GM23248 (cell line): ENCODE data around the gene PGBD1.

Experiments used
- EZH2 ChIP-seq: fragments of 200-600 bp; sonication (generic); IDR thresholded peaks from 2 replicates; pipeline ENCODE4 v1.6.1; 2018; ENCODE audit warnings: antibody characterized with exemption, mild to moderate bottlenecking; ENCODE audit not compliant: insufficient read depth, poor library complexity, severe bottlenecking
- EZH2phosphoT487 ChIP-seq: fragments of 200-600 bp; sonication (generic); IDR thresholded peaks from 2 replicates; pipeline ENCODE4 v1.6.1; 2018; ENCODE audit warnings: antibody characterized with exemption, moderate library complexity, mild to moderate bottlenecking, low read depth; ENCODE audit not compliant: insufficient read depth

DNA sequence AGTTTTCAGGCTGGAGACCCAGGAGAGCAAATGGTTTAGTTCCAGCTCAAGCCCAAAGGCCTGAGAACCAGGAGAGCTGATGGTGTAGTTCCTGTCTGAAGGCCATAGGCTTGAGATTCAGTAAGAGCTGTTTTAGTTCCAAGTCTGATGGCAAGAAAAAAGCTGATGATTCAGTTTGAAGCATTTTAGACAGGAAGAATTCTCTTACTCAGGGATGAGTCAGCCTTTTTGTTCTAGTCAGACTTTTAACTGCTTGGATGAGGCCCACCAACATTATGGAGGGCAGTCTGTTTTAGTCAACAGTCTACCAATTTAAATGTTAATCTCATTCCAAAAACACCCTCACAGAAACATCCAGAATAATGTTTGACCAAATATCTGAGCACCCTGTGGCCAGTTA is 11.9 kb upstream of the PGBD1 start:
- no peak for TF ChIP-seq EZH2
- no peak for TF ChIP-seq EZH2phosphoT487
